ENCODE results near the gene LSAMP. TPM values are rescaled to one million over a fixed set of nuclear protein-coding genes. Genes with fewer than 3 reads are reported as not detected.

The LSAMP gene
- total and polyA plus RNA-seq, 2 of the 4 experiments (the other 2 are of a cell fraction): 7.9 to 8.0 TPM

DNA sequence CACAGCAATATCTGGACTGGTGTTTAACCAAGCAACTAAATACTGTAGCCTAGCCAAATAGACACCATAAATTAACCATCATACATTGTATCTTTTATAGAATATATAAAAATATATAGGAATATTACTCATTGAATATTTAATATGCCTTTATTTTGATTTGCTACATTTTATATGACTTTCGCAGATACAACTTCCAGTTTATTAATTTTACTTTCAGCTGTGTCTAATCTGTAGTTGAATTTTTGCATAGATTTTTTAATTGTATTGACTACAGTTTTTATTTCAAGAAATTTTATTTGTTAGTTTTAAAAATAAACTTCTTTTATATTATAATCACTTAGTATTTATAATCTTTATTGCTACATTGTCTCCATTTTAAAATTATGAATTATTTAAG lies 299.7 kb downstream of the LSAMP start:
- H4K91ac ChIP-seq (ENCODE audit: insufficient read depth, low read depth, low read length): no peak overlapping the region
- TF ChIP-seq SMC3 (IDR thresholded peaks at IDR 0.05; ENCODE audit: low read depth, low read length) (no peak), CEBPB (IDR thresholded peaks at IDR 0.05; ENCODE audit: low read depth, low read length) (no peak), POLR2A (IDR thresholded peaks at IDR 0.05; ENCODE audit: low read depth, low read length) (no peak), RAD21 (IDR thresholded peaks at IDR 0.05; ENCODE audit: low read length) (no peak), MAZ (IDR thresholded peaks at IDR 0.05; ENCODE audit: borderline replicate concordance, low read depth, low read length) (no peak), MAFK (IDR thresholded peaks at IDR 0.05; ENCODE audit: low read depth, low read length) (no peak), RCOR1 (IDR thresholded peaks at IDR 0.05; ENCODE audit: insufficient replicate concordance, low read length) (no peak), RFX5 (IDR thresholded peaks at IDR 0.05; ENCODE audit: low read depth, low read length) (no peak), MXI1 (IDR thresholded peaks at IDR 0.05; ENCODE audit: borderline replicate concordance, low read depth, low read length) (no peak), BHLHE40 (IDR thresholded peaks at IDR 0.05; ENCODE audit: low read depth, low read length) (no peak), FOS (IDR thresholded peaks at IDR 0.05; ENCODE audit: low read depth, low read length) (no peak), CHD1 (IDR thresholded peaks at IDR 0.05; ENCODE audit: low read depth, low read length) (no peak), ELK1 (IDR thresholded peaks at IDR 0.05; ENCODE audit: borderline replicate concordance, low read depth, low read length) (no peak)
- TF ChIP-seq, protein P1, sequence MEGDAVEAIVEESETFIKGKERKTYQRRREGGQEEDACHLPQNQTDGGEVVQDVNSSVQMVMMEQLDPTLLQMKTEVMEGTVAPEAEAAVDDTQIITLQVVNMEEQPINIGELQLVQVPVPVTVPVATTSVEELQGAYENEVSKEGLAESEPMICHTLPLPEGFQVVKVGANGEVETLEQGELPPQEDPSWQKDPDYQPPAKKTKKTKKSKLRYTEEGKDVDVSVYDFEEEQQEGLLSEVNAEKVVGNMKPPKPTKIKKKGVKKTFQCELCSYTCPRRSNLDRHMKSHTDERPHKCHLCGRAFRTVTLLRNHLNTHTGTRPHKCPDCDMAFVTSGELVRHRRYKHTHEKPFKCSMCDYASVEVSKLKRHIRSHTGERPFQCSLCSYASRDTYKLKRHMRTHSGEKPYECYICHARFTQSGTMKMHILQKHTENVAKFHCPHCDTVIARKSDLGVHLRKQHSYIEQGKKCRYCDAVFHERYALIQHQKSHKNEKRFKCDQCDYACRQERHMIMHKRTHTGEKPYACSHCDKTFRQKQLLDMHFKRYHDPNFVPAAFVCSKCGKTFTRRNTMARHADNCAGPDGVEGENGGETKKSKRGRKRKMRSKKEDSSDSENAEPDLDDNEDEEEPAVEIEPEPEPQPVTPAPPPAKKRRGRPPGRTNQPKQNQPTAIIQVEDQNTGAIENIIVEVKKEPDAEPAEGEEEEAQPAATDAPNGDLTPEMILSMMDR (conservative IDR thresholded peaks at IDR 0.05; ENCODE audit: low read depth, low read length): no peak
- TF ChIP-seq, protein P2, sequence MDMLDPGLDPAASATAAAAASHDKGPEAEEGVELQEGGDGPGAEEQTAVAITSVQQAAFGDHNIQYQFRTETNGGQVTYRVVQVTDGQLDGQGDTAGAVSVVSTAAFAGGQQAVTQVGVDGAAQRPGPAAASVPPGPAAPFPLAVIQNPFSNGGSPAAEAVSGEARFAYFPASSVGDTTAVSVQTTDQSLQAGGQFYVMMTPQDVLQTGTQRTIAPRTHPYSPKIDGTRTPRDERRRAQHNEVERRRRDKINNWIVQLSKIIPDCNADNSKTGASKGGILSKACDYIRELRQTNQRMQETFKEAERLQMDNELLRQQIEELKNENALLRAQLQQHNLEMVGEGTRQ (IDR thresholded peaks at IDR 0.05; ENCODE audit: low read depth, low read length): no peak
- no peak overlapping the region for H3K9ac ChIP-seq (ENCODE audit: low read depth, low read length)
- H2BK15ac ChIP-seq (ENCODE audit: low read depth, low read length): no peak overlapping the region
- H3K4me2 ChIP-seq (ENCODE audit: low read depth, low read length): no peak overlapping the region
- H3K14ac ChIP-seq (replicated peaks; ENCODE audit: low read depth, low read length): no peak overlapping the region
- H2AFZ ChIP-seq (replicated peaks; ENCODE audit: low read length, poor library complexity): no peak overlapping the region
- dilution Hi-C loops (cut with HindIII; ENCODE audit: low sequenced_read_pairs, unreplicated experiment): no loop called here
- no peaks in the 10 kb centered on the region for H3K27me3 ChIP-seq (ENCODE audit: control insufficient read depth, insufficient read depth, low read length)
- H4K8ac ChIP-seq (ENCODE audit: low read depth in 2 of 2, low read length in 2 of 2): no peak overlapping the region
- no peak overlapping the region for H3K56ac ChIP-seq (ENCODE audit: extremely low read depth, insufficient read depth, low read length)
- no peaks in the 10 kb centered on the region for H3K79me1 ChIP-seq (ENCODE audit: low read depth in 1 of 2, low read length in 2 of 2)
- WGBS, 2 experiments (ENCODE audit: extremely low coverage in 2 of 2, insufficient read length in 1 of 2): no CpG with 5 or more reads among the region's 1 CpG
- CTCF ChIA-PET: no interaction called here
- intact Hi-C loops (cut with micrococcal nuclease): loop anchor here (5.0 kb wide), 1 partner anchor 297 kb away; no protein-coding TSS in a partner anchor
- no peaks in the 10 kb centered on the region for H3K36me3 ChIP-seq (ENCODE audit: control insufficient read depth, insufficient read depth, low read length)
- H3K23ac ChIP-seq (ENCODE audit: low read depth, low read length): no peak overlapping the region
- no peak overlapping the region for H3K4me3 ChIP-seq (ENCODE audit: insufficient read depth, low read depth, low read length)
- H3K18ac ChIP-seq (ENCODE audit: low read depth, low read length): no peak overlapping the region
- no peak overlapping the region for H2BK5ac ChIP-seq (ENCODE audit: low read depth, low read length, poor library complexity, severe bottlenecking)
- no peaks in the 10 kb centered on the region for H3K9me1 ChIP-seq (ENCODE audit: insufficient read depth, low read length)
- no peak overlapping the region for H3K27ac ChIP-seq (ENCODE audit: insufficient read depth, low read length)
- BruUV-seq (replicated peaks): no TSS peak
- no peak overlapping the region for H2AK5ac ChIP-seq (ENCODE audit: low read depth, low read length)
- H2BK120ac ChIP-seq (ENCODE audit: low read depth, low read length): no peak overlapping the region
- DNase-seq (no peak), ATAC-seq (ENCODE audit: low read depth) (no peak)
- no peak overlapping the region for H2BK20ac ChIP-seq (ENCODE audit: low read depth, low read length)
- H4K5ac ChIP-seq (ENCODE audit: low read depth, low read length): no peak overlapping the region
- in situ Hi-C loops (cut with MboI; ENCODE audit: low sequenced_read_pairs): loop anchor here (10.0 kb wide), 1 partner anchor 299 kb away; the partner anchor contains the start of gene LSAMP
- no peak overlapping the region for H2AK9ac ChIP-seq (replicated peaks; ENCODE audit: low read depth, low read length, poor library complexity)
- no peaks in the 10 kb centered on the region for H3K4me1 ChIP-seq (ENCODE audit: control insufficient read depth, insufficient read depth, low read length)
- peaks cover 2% of the 10 kb centered on the region; the same call in 1 of the 2 replicates for H3K9me3 ChIP-seq (ENCODE audit: control insufficient read depth, insufficient read depth, low read length)
- no peak overlapping the region for H3K4ac ChIP-seq (ENCODE audit: low read depth, low read length)
- no peaks in the 10 kb centered on the region for H4K20me1 ChIP-seq (ENCODE audit: insufficient read depth, low read length)
- POLR2A ChIA-PET (ENCODE audit: unreplicated experiment): no interaction called here
